Activated CD4-positive, alpha-beta T cell treated with anti-CD3 and anti-CD28 coated beads, Interleukin-2, amount 50 U/mL, for 48 hours (primary cell): Measurements from ENCODE around the gene IL17RC.

Experiments used
- DNase-seq, 2 experiments: peaks; one replicate each; pipeline ENCODE4 v3.0.0-alpha.2; 2020

The IL17RC gene

DNA sequence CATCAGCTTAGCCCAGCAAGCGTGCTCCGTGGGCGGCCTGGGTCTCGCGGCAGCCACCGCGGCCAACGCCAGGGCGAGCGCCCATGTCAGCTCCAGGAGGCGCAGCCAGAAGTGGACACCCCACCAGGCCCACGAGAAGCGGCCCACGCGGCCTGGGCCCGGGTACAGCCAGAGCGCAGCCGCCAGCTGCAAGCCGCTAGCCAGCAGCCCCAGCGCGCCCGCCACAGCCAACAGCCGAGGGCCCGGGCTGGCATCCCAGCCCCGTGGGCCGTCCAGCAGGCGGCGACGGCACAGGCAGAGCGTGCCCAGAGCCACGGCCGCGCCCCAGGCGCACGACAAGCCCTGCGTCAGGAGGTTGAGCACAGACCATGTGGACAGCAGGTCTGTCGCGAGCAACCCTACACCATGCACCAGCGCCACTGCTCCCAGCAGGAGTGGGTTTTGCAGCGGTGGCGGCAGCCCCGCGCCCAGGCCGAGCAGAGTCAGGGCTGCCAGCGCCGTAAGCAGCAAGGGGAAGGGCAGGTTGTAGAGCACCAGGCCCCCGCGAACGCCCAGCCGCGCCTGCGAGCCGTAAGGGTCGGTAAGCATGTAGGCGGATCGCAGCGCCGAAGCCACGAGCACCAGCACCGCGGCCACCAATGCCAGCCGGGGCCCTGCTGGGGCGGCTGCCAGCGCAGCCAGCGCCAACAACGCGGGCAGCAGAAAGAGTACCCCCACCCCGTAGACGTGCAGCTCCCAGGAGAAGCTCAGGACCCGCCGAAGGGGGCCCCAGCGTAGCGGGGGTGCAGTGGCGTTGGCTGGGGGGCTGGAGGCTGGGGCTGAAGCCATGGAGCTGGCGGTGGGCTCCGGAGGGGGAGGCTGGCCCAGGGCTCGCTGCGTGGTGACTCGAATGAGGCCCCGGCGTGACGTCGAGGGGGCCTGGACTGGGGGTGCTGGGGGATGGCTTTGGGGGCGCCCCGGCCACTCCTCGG lies 30.4 kb downstream of the IL17RC start:
- DNase-seq = no peak

- DNase-seq = no peak
Observed at GRCh38 chr3:9948586-9948985, 31.7 kb downstream of the IL17RC start.

- no peak for DNase-seq
Observed at GRCh38 chr3:9949115-9949514, 32.2 kb downstream of the IL17RC start.

DNA sequence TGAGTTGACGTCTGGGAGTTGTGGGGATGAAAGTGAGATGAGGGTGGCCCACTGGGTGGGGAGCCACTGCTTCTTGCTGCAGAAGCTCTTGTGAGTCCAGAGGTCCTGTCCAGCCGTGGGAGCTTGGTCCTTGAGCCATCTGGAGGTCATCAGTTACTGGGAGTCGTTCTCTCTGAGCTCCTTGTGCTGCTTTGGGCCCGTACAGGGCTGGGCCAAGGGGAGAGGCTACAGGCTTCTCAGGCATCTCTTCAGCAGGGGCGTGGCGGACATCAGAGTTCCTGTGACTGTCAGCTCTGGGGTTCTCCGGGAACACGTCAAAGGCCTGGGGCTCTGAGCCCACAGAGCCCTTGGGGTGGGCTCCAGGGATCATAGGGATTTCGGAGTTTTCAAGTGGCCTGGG lies 32.7 kb downstream of the IL17RC start:
- DNase-seq = no peak

- DNase-seq = peak; percentile 44 to 54
Observed at GRCh38 chr3:9951126-9951525, 34.2 kb downstream of the IL17RC start.

GRCh38 chr3:9951598-9951961 lies 34.7 kb downstream of the IL17RC start:
- DNase-seq = peak; percentile 21 to 37

GRCh38 chr3:9951962-9952805 lies 35.3 kb downstream of the IL17RC start, which contains the start of gene PRRT3:
Gene PRRT3, minus strand, starts transcription at chr3:9952408. Its CDS starts 2,293 bp downstream, at chr3:9950115.
- DNase-seq = peak; percentile 70 to 74

DNA sequence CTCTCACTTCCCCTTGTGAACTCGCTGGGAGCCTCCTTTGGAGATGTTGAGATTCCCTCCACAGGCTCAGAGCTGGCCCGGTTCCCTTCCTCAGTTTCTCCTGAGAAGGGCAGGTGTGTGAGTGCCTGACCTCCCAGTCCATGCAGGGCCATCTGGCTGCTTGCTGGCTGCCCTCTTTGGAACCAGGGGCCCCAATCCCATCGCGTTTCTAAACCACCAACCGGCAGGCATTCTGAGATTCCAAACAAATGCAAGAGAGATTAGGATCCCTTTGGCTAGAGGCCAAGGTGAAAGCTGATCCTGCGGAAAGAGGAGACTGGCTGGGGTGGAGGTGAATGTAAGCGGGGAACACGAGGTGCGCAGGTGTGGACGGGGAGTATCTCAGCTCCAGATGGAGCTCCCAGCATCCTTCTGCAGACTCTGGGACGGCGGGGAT lies 38.2 kb downstream of the IL17RC start:
- DNase-seq = no peak

- DNase-seq = no peak
Observed at GRCh38 chr3:9955611-9956352, 38.9 kb downstream of the IL17RC start.

DNA sequence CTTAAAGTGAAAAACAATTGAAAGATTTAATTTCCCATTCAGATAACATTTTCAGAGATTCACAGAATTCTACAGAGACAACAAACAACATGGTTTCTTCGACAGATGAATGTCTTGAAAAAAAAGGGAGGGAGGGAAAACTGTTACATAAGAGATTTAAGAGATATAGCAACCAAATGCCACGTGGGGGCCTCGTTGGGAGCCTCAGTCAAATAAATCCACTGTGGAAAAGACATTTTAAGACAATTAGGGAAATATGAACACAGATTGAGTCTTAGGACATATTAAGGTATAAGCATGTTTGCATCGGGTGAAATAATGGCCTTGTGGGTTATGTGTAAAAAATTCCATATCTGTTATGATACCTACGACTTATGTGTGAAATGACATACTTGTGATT lies 40.3 kb downstream of the IL17RC start:
- no peak for DNase-seq

DNA sequence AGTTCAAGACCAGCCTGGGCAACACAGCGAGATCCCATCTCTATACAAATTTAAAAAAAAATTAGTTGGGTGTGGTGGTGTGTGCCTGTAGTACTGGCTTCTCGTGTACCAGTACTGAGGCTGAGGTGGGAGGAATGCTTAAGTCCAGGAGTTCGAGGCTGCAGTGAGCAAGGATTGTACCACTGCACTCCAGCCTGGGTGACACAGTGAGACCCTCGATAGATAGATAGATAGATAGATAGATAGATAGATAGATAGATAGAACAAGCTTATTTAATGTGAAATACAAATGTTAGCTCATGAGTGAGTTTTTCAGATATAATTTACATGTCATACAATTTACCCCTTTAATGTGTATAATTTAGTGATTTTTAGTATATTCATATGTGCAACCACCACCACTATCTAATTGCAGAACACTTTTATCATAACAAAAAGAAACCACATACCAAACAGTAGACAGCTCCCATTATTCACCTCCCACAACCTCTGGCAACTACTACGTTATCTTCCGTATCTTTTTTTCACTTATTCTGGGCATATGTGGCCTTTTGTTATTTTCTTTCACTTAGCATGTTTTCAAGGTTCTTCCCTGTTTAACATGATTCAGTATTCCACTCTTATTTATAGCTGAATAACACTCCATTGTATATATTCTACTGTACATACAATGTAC lies 48.4 kb downstream of the IL17RC start:
- no peak for DNase-seq

DNA sequence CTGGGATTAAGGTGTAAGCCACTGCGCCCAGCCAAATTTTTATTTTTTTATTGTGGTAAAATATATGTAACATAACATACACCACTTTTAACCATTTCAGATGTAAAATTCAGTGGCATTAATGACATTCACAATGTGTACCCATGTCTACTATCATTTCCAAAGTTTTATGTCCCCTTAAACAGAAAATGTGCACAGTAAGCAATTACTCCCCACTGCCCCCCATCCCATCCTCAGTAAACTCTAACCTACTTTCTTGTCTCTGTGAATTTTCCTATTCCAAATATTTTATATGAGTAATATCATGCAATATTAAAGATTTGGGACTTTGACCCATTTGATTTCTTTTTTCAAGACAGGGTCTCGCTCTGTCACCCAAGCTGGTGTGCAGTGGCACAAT lies 49.9 kb downstream of the IL17RC start:
- DNase-seq = no peak

DNA sequence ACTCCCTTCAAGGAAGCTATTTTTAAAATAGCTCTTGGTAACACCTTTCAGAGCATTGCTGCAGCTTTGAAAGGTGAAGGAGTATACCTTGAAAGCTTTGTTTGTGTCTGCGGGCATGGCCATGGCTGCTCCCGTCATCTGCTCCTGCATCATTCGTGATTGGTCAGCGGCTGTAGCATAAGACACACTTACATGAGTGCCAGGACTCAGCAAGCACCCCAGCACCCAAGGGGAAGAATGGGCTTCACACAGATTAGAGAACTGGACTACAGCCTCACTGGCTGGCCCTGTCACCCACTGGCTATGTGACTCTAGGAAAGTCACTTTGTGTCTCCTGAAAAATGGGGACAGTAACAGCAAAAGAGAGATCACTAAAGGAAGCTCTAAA lies 52.7 kb downstream of the IL17RC start:
- DNase-seq = no peak

- no peak for DNase-seq
Observed at GRCh38 chr3:9970020-9970652, 53.2 kb downstream of the IL17RC start.

GRCh38 chr3:9976721-9977709 lies 60.1 kb downstream of the IL17RC start:
- peak; percentile 20 to 38 for DNase-seq

GRCh38 chr3:9978710-9979305 lies 61.9 kb downstream of the IL17RC start:
- no peak for DNase-seq

DNA sequence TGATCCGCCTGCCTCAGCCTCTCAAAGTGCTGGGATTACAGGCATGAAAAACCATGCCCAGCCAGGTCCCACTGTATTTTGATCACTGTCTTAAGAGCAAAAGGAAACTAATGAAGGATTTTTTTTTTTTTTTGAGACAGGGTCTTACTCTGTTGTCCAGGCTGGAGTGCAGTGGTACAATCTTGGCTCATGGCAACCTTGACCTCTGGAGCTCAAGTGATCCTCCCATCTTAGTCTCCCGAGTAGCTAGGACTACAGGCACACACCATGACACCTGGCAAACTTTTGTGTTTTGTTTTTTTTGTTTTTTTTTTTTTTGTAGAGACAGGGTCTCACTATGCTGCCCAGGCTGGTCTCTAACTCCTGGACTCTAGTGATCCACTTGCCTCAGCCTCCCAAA lies 63.4 kb downstream of the IL17RC start:
- no peak for DNase-seq
